ENCODE data around the gene PCDHA11.
"Not testable (repeated sequence)": the region's sequence is repeated elsewhere in the genome, so short reads cannot be mapped to it uniquely, and the experiment has no call there.

Gene PCDHA11

DNA sequence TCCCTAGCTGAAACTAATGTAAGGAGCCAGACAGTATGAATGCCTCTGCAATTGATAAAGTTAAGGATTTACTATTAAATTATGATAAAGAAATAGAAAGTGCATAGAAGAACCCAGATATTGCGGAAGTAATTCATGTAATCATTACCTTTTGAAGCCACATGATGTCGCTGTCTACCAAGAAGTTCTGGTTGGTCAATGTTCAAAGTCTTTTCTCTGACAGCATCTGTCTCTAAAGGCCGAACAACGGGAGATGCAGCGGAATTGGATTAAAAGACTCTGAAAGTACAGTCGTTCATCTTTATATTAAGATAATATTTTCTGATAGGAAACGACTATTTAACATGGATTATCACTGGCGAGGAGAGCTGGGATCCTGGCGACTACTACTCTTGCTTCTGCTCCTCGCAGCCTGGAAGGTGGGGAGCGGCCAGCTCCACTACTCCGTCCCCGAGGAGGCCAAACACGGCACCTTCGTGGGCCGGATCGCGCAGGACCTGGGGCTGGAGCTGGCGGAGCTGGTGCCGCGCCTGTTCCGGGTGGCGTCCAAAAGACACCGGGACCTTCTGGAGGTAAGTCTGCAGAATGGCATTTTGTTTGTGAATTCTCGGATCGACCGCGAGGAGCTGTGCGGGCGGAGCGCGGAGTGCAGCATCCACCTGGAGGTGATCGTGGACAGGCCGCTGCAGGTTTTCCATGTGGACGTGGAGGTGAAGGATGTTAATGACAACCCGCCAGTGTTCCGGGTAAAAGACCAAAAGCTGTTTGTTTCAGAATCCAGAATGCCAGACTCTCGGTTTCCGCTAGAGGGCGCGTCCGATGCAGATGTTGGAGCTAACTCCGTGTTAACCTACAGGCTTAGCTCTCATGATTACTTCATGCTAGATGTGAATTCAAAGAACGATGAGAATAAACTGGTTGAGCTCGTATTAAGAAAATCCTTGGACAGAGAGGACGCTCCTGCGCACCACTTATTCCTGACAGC, 27.5 kb upstream of the PCDHA11 start, which contains the start of gene PCDHA8:
Gene PCDHA8, plus strand, starts transcription at position 210 of the 985 bp plus-strand sequence. Its CDS starts 135 bp downstream, at position 345.
- Histone ChIP-seq H3K4me2 (ENCODE audit: low read length, poor library complexity, severe bottlenecking) (peak within 1 kb of the TSS; percentile 55), H3K27me3 (ENCODE audit: control insufficient read depth in 1 of 2, insufficient read depth in 1 of 2, low read length in 2 of 2) (no peaks in the 10 kb centered on the region), H3K9ac (ENCODE audit: low read length) (no peak within 1 kb of the TSS), H3K4me3 (ENCODE audit: insufficient read depth in 1 of 2, low read depth in 1 of 2, low read length in 2 of 2) (peak within 1 kb of the TSS in 1 of 2 experiments; percentile 36), H3K79me1 (replicated peaks; ENCODE audit: low read length, poor library complexity, severe bottlenecking) (no peaks in the 10 kb centered on the region), H3K14ac (ENCODE audit: low read length in 2 of 2) (no peak within 1 kb of the TSS), H2BK15ac (ENCODE audit: low read depth, poor library complexity, severe bottlenecking) (no peak within 1 kb of the TSS), H2BK12ac (ENCODE audit: low read length in 2 of 2) (no peak within 1 kb of the TSS), H3K9me3 (ENCODE audit: control insufficient read depth, low read length) (peaks cover 39% of the 10 kb centered on the region), H3K4me1 (ENCODE audit: control insufficient read depth, insufficient read depth, low read depth, low read length) (no peaks in the 10 kb centered on the region), H4K91ac (ENCODE audit: low read length) (no peak within 1 kb of the TSS), H2BK120ac (ENCODE audit: low read depth, low read length) (no peak within 1 kb of the TSS), H3K27ac (ENCODE audit: low read length, poor library complexity, severe bottlenecking) (no peak within 1 kb of the TSS), H4K8ac (ENCODE audit: low read length) (no peak within 1 kb of the TSS), H2AFZ (ENCODE audit: low read depth, low read length) (no peak within 1 kb of the TSS), H3K23ac (ENCODE audit: low read length in 2 of 2) (no peak within 1 kb of the TSS), H3K18ac (ENCODE audit: low read depth in 1 of 2, low read length in 2 of 2) (no peak within 1 kb of the TSS), H3K36me3 (ENCODE audit: control insufficient read depth in 1 of 2, insufficient read depth in 2 of 2, low read depth in 1 of 2, low read length in 2 of 2) (peaks cover 0 to 14% of the 10 kb centered on the region in 2 experiments), H2AK5ac (ENCODE audit: low read length, severe bottlenecking) (no peak within 1 kb of the TSS), H2BK5ac (ENCODE audit: low read depth, low read length, poor library complexity, severe bottlenecking) (no peak within 1 kb of the TSS), H3K4ac (ENCODE audit: low read depth in 1 of 2, low read length in 2 of 2) (no peak within 1 kb of the TSS)
- 69% methylated on average over 45 of the region's 47 CpGs for WGBS
- DNase-seq, result peak; percentile 55

DNA sequence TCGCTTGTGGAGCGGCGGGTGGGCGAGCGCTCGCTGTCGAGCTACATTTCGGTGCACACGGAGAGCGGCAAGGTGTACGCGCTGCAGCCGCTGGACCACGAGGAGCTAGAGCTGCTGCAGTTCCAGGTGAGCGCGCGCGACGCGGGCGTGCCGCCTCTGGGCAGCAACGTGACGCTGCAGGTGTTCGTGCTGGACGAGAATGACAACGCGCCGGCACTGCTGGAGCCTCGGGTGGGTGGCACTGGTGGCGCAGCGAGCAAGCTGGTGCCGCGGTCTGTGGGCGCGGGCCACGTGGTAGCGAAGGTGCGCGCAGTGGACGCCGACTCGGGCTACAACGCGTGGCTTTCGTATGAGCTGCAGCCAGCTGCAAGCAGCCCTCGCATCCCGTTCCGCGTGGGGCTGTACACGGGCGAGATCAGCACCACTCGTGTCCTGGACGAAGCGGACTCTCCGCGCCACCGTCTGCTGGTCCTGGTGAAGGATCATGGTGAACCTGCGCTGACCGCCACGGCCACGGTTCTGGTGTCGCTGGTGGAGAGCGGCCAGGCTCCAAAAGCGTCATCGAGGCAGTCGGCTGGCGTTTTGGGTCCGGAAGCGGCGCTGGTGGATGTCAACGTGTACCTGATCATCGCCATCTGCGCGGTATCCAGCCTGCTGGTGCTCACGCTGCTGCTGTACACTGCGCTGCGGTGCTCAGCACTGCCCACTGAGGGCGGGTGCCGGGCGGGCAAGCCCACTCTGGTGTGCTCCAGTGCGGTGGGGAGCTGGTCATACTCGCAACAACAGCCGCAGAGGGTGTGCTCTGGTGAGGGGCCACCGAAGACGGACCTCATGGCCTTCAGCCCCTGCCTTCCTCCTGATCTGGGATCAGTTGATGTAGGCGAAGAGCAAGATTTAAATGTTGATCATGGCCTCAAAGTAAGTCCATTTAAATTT, 25.7 kb upstream of the PCDHA11 start:
- H2AK5ac ChIP-seq (ENCODE audit: low read length, severe bottlenecking), result no peak overlapping the region
- H3K27ac ChIP-seq (ENCODE audit: low read length, poor library complexity, severe bottlenecking), result no peak overlapping the region
- no peak overlapping the region for H3K4me3 ChIP-seq (ENCODE audit: insufficient read depth in 1 of 2, low read depth in 1 of 2, low read length in 2 of 2)
- no peak overlapping the region for H4K8ac ChIP-seq (ENCODE audit: low read length)
- peaks cover 38% of the 10 kb centered on the region for H3K9me3 ChIP-seq (ENCODE audit: control insufficient read depth, low read length)
- H2BK5ac ChIP-seq (ENCODE audit: low read depth, low read length, poor library complexity, severe bottlenecking), result no peak overlapping the region
- H3K23ac ChIP-seq (ENCODE audit: low read length in 2 of 2), result no peak overlapping the region
- H3K79me1 ChIP-seq (replicated peaks; ENCODE audit: low read length, poor library complexity, severe bottlenecking), result no peaks in the 10 kb centered on the region
- H3K4me1 ChIP-seq (ENCODE audit: control insufficient read depth, insufficient read depth, low read depth, low read length), result no peaks in the 10 kb centered on the region
- no peak overlapping the region for H3K4ac ChIP-seq (ENCODE audit: low read depth in 1 of 2, low read length in 2 of 2)
- no peak overlapping the region for H3K14ac ChIP-seq (ENCODE audit: low read length in 2 of 2)
- no peak overlapping the region for H3K4me2 ChIP-seq (ENCODE audit: low read length, poor library complexity, severe bottlenecking)
- H2BK15ac ChIP-seq (ENCODE audit: low read depth, poor library complexity, severe bottlenecking), result no peak overlapping the region
- DNase-seq, result no peak
- no peak overlapping the region for H3K9ac ChIP-seq (ENCODE audit: low read length)
- H3K18ac ChIP-seq (ENCODE audit: low read depth in 1 of 2, low read length in 2 of 2), result no peak overlapping the region
- H2AFZ ChIP-seq (ENCODE audit: low read depth, low read length), result no peak overlapping the region
- no peak overlapping the region for H2BK12ac ChIP-seq (ENCODE audit: low read length in 2 of 2)
- WGBS, result 97% methylated on average over 46 of the region's 87 CpGs
- no peak overlapping the region for H4K91ac ChIP-seq (ENCODE audit: low read length)
- H2BK120ac ChIP-seq (ENCODE audit: low read depth, low read length), result no peak overlapping the region
- peaks cover 0 to 11% of the 10 kb centered on the region in 2 experiments for H3K36me3 ChIP-seq (ENCODE audit: control insufficient read depth in 1 of 2, insufficient read depth in 2 of 2, low read depth in 1 of 2, low read length in 2 of 2)
- no peaks in the 10 kb centered on the region for H3K27me3 ChIP-seq (ENCODE audit: control insufficient read depth in 1 of 2, insufficient read depth in 1 of 2, low read length in 2 of 2)

- H4K91ac ChIP-seq (ENCODE audit: low read length); H3K36me3 ChIP-seq (ENCODE audit: control insufficient read depth in 1 of 2, insufficient read depth in 2 of 2, low read depth in 1 of 2, low read length in 2 of 2); H2BK5ac ChIP-seq (ENCODE audit: low read depth, low read length, poor library complexity, severe bottlenecking); DNase-seq; H3K27me3 ChIP-seq (ENCODE audit: control insufficient read depth in 1 of 2, insufficient read depth in 1 of 2, low read length in 2 of 2); H2BK15ac ChIP-seq (ENCODE audit: low read depth, poor library complexity, severe bottlenecking); H3K4ac ChIP-seq (ENCODE audit: low read depth in 1 of 2, low read length in 2 of 2); H3K4me2 ChIP-seq (ENCODE audit: low read length, poor library complexity, severe bottlenecking); H3K4me1 ChIP-seq (ENCODE audit: control insufficient read depth, insufficient read depth, low read depth, low read length); H3K14ac ChIP-seq (ENCODE audit: low read length in 2 of 2); H3K23ac ChIP-seq (ENCODE audit: low read length in 2 of 2); H3K4me3 ChIP-seq (ENCODE audit: insufficient read depth in 1 of 2, low read depth in 1 of 2, low read length in 2 of 2); H2BK12ac ChIP-seq (ENCODE audit: low read length in 2 of 2); H3K18ac ChIP-seq (ENCODE audit: low read depth in 1 of 2, low read length in 2 of 2); H3K79me1 ChIP-seq (replicated peaks; ENCODE audit: low read length, poor library complexity, severe bottlenecking); H3K27ac ChIP-seq (ENCODE audit: low read length, poor library complexity, severe bottlenecking); H2AFZ ChIP-seq (ENCODE audit: low read depth, low read length); H2BK120ac ChIP-seq (ENCODE audit: low read depth, low read length); H4K8ac ChIP-seq (ENCODE audit: low read length); H3K9ac ChIP-seq (ENCODE audit: low read length); H2AK5ac ChIP-seq (ENCODE audit: low read length, severe bottlenecking): not testable (repeated sequence)
- 96% methylated on average over 20 of the region's 48 CpGs for WGBS
- H3K9me3 ChIP-seq (ENCODE audit: control insufficient read depth, low read length), result peaks cover 42% of the 10 kb centered on the region
Observed at GRCh38 chr5:140848139-140849102, 20.3 kb upstream of the PCDHA11 start, which contains the start of gene PCDHA9. PCDHA9 (plus strand) TSS chr5:140848382; CDS start chr5:140848496, 114 bp downstream.

Data from mesenchymal stem cell (in vitro differentiated cells and primary cell).